Vagina (tissue), 2 donors: Measurements from ENCODE around the gene PAPOLB.
"Not testable (repeated sequence)": the region's sequence is repeated elsewhere in the genome, so short reads cannot be mapped to it uniquely, and the experiment has no call there.

Experiments
- CTCF ChIP-seq, 3 experiments: fragments of 450-650 bp in 2 of 3; fragments of 200-600 bp in 1 of 3; sonication (generic) in 1 of 3; IDR thresholded peaks; one replicate each; pipeline ENCODE4 v1.5.1; 2017 to 2019; ENCODE audit warnings: antibody characterized with exemption in 3 of 3, mild to moderate bottlenecking in 2 of 3, moderate library complexity in 2 of 3
- POLR2AphosphoS5 ChIP-seq, 2 donors: sonication (generic); formaldehyde crosslinking; IDR thresholded peaks; one replicate each; pipeline ENCODE4 v1.9.0; 2017; ENCODE audit warnings: antibody characterized with exemption in 2 of 2, mild to moderate bottlenecking in 2 of 2, low read depth in 1 of 2; ENCODE audit not compliant: insufficient read depth in 1 of 2

GRCh38 chr7:4891522-4891921 lies 29.7 kb upstream of the PAPOLB start:
- TF ChIP-seq CTCF (IDR thresholded peaks at IDR 0.05); POLR2AphosphoS5 (IDR thresholded peaks at IDR 0.05; ENCODE audit: insufficient read depth in 1 of 2, low read depth in 1 of 2): not testable (repeated sequence)
